ENCODE data around the gene TRIM44. TPM values are rescaled to one million over a fixed set of nuclear protein-coding genes. Genes with fewer than 3 reads are reported as not detected.

The TRIM44 gene
- total RNA-seq, 5 donors from 2014 or later (not counting 1 experiment from before 2014, with no cell fraction given) = 39.8 to 58.4 (median 51.7) TPM

- Histone ChIP-seq H3K4me3 (ENCODE audit: control insufficient read depth in 1 of 2, extremely low read depth in 1 of 2, low read length in 1 of 2) (no peak overlapping the region), H3K36me3 (ENCODE audit: control insufficient read depth in 2 of 2, extremely low read depth in 1 of 2, insufficient read depth in 1 of 2, low read length in 1 of 2) (no peaks in the 10 kb centered on the region), H3K4me1 (ENCODE audit: control insufficient read depth in 1 of 2, extremely low read depth in 1 of 2, insufficient read depth in 2 of 2, low read length in 2 of 2) (no peaks in the 10 kb centered on the region), H3K9me3 (peaks cover 5% of the 10 kb centered on the region), H3K27me3 (replicated peaks in 1 of 2; ENCODE audit: control insufficient read depth in 2 of 2, extremely low read depth in 1 of 2, insufficient read depth in 2 of 2, low read length in 1 of 2) (no peaks in the 10 kb centered on the region), H3K27ac (ENCODE audit: low read length) (no peak overlapping the region)
- DNase-seq = no peak
- CTCF ChIA-PET = no interaction called here
- H3K4me3 Mint-ChIP-seq = no peak overlapping the region
- H3K9me3 Mint-ChIP-seq = no peaks in the 10 kb centered on the region
- ATAC-seq (replicated peaks in 1 of 4) = no peak
- H3K4me1 Mint-ChIP-seq = peaks cover 0 to 4% (median 0%) of the 10 kb centered on the region in 3 donors
- no peaks in the 10 kb centered on the region for H3K27me3 Mint-ChIP-seq
- POLR2A ChIA-PET = no interaction called here
- WGBS (ENCODE audit: insufficient coverage) = 95% methylated on average over 11 of the region's 15 CpGs
- H3K36me3 Mint-ChIP-seq = peaks cover 34% of the 10 kb centered on the region
- no peak overlapping the region for H3K27ac Mint-ChIP-seq
Measured at GRCh38 chr11:35702126-35702525, 39.6 kb downstream of the TRIM44 start.

GRCh38 chr11:35709376-35709775, 46.8 kb downstream of the TRIM44 start:
- Histone ChIP-seq H3K27me3 (replicated peaks in 1 of 2; ENCODE audit: control insufficient read depth in 2 of 2, extremely low read depth in 1 of 2, insufficient read depth in 2 of 2, low read length in 1 of 2) (no peaks in the 10 kb centered on the region), H3K36me3 (ENCODE audit: control insufficient read depth in 2 of 2, extremely low read depth in 1 of 2, insufficient read depth in 1 of 2, low read length in 1 of 2) (no peaks in the 10 kb centered on the region), H3K9me3 (no peaks in the 10 kb centered on the region), H3K4me1 (ENCODE audit: control insufficient read depth in 1 of 2, extremely low read depth in 1 of 2, insufficient read depth in 2 of 2, low read length in 2 of 2) (no peaks in the 10 kb centered on the region), H3K4me3 (ENCODE audit: control insufficient read depth in 1 of 2, extremely low read depth in 1 of 2, low read length in 1 of 2) (no peak overlapping the region), H3K27ac (ENCODE audit: low read length) (no peak overlapping the region)
- H3K36me3 Mint-ChIP-seq = peaks cover 16% of the 10 kb centered on the region
- peaks cover 0 to 11% (median 3%) of the 10 kb centered on the region in 3 donors for H3K9me3 Mint-ChIP-seq
- peaks cover 7 to 23% (median 21%) of the 10 kb centered on the region in 3 donors for H3K4me1 Mint-ChIP-seq
- 93% methylated on average over 3 of the region's 3 CpGs for WGBS (ENCODE audit: insufficient coverage)
- H3K27ac Mint-ChIP-seq = no peak overlapping the region
- ChIA-PET CTCF (interaction anchor here in 1 of 2 donors (0.6 to 0.7 kb wide), 2 partner anchors 272 to 842 kb away, joined by 3 to 4 read pairs; no protein-coding TSS in a partner anchor), POLR2A (no interaction called here)
- no peak overlapping the region for H3K4me3 Mint-ChIP-seq
- no peaks in the 10 kb centered on the region for H3K27me3 Mint-ChIP-seq
- ATAC-seq (replicated peaks in 1 of 4) (no peak), DNase-seq (no peak)

- Histone ChIP-seq H3K4me1 (ENCODE audit: control insufficient read depth in 1 of 2, extremely low read depth in 1 of 2, insufficient read depth in 2 of 2, low read length in 2 of 2) (no peaks in the 10 kb centered on the region), H3K27ac (ENCODE audit: low read length) (no peak overlapping the region), H3K27me3 (replicated peaks in 1 of 2; ENCODE audit: control insufficient read depth in 2 of 2, extremely low read depth in 1 of 2, insufficient read depth in 2 of 2, low read length in 1 of 2) (no peaks in the 10 kb centered on the region), H3K4me3 (ENCODE audit: control insufficient read depth in 1 of 2, extremely low read depth in 1 of 2, low read length in 1 of 2) (no peak overlapping the region), H3K9me3 (peaks cover 2% of the 10 kb centered on the region), H3K36me3 (ENCODE audit: control insufficient read depth in 2 of 2, extremely low read depth in 1 of 2, insufficient read depth in 1 of 2, low read length in 1 of 2) (no peaks in the 10 kb centered on the region)
- ChIA-PET POLR2A (no interaction called here), CTCF (no interaction called here)
- no peak overlapping the region for H3K4me3 Mint-ChIP-seq
- H3K36me3 Mint-ChIP-seq = peaks cover 22% of the 10 kb centered on the region
- DNase-seq = no peak
- peaks cover 7 to 16% (median 10%) of the 10 kb centered on the region in 3 donors for H3K9me3 Mint-ChIP-seq
- no peak for ATAC-seq (replicated peaks in 1 of 4)
- H3K4me1 Mint-ChIP-seq = peaks cover 21 to 40% (median 40%) of the 10 kb centered on the region in 3 donors
- 71% methylated on average over 1 of the region's 3 CpGs for WGBS (ENCODE audit: insufficient coverage)
- H3K27ac Mint-ChIP-seq = no peak overlapping the region
- H3K27me3 Mint-ChIP-seq = no peaks in the 10 kb centered on the region
Measured at GRCh38 chr11:35711173-35711910, 48.8 kb downstream of the TRIM44 start.

DNA sequence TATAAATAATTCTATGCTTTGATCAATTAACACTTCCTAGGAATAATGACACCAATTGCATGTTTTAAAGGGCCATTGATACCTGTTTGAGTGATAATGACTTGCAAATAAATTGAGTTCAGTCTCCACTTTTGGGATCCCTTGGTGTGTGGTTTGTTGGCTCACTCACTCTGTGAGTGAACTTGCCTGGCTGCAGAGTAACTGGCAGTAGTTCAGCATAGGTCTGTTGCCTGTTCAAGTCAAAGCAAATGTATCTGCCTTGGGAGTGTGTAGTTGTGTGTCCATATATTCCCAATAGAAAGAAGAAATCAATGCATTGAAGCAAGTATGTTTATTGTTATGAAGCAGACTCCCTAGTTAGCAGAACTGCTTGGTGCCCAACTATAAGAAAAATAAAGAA, 49.3 kb downstream of the TRIM44 start:
- Histone ChIP-seq H3K9me3 (peaks cover 2% of the 10 kb centered on the region), H3K27me3 (replicated peaks in 1 of 2; ENCODE audit: control insufficient read depth in 2 of 2, extremely low read depth in 1 of 2, insufficient read depth in 2 of 2, low read length in 1 of 2) (no peaks in the 10 kb centered on the region), H3K4me3 (ENCODE audit: control insufficient read depth in 1 of 2, extremely low read depth in 1 of 2, low read length in 1 of 2) (no peak overlapping the region), H3K27ac (ENCODE audit: low read length) (no peak overlapping the region), H3K36me3 (ENCODE audit: control insufficient read depth in 2 of 2, extremely low read depth in 1 of 2, insufficient read depth in 1 of 2, low read length in 1 of 2) (no peaks in the 10 kb centered on the region), H3K4me1 (ENCODE audit: control insufficient read depth in 1 of 2, extremely low read depth in 1 of 2, insufficient read depth in 2 of 2, low read length in 2 of 2) (no peaks in the 10 kb centered on the region)
- POLR2A ChIA-PET = no interaction called here
- Mint-ChIP-seq H3K27ac (no peak overlapping the region), H3K9me3 (peaks cover 7 to 16% (median 10%) of the 10 kb centered on the region in 3 donors), H3K27me3 (no peaks in the 10 kb centered on the region), H3K4me1 (peaks cover 27 to 46% (median 45%) of the 10 kb centered on the region in 3 donors), H3K36me3 (peaks cover 22% of the 10 kb centered on the region), H3K4me3 (no peak overlapping the region)
- ATAC-seq (replicated peaks in 1 of 4) = no peak
- DNase-seq = no peak
- CTCF ChIA-PET = no interaction called here

DNA sequence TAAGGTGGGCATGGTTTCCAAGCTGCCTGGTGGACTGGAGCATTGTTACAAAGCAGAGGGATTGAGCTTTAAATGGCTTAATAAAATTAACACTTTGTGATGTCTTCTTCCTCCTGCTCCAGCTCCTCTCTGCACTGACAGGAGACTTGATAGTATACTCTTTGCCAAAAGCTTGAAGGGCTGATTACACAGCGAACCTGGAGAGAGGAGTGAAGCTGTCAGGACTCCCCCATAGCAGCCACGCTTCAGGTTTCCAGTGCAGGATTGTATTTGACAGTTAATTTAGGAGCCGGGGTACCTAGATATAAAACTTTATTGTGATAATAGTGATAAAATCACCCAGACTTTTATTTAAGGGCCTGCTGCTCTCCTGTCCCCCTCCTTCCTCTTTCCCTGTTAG, 50.0 kb downstream of the TRIM44 start:
- no peak overlapping the region for H3K4me3 ChIP-seq (ENCODE audit: control insufficient read depth in 1 of 2, extremely low read depth in 1 of 2, low read length in 1 of 2)
- H3K4me3 Mint-ChIP-seq = no peak overlapping the region
- no peaks in the 10 kb centered on the region for H3K36me3 ChIP-seq (ENCODE audit: control insufficient read depth in 2 of 2, extremely low read depth in 1 of 2, insufficient read depth in 1 of 2, low read length in 1 of 2)
- no peaks in the 10 kb centered on the region for H3K27me3 Mint-ChIP-seq
- ATAC-seq (replicated peaks in 1 of 4) = no peak
- H3K27me3 ChIP-seq (replicated peaks in 1 of 2; ENCODE audit: control insufficient read depth in 2 of 2, extremely low read depth in 1 of 2, insufficient read depth in 2 of 2, low read length in 1 of 2) = no peaks in the 10 kb centered on the region
- peaks cover 22% of the 10 kb centered on the region for H3K36me3 Mint-ChIP-seq
- H3K9me3 ChIP-seq = peaks cover 2% of the 10 kb centered on the region
- H3K27ac ChIP-seq (ENCODE audit: low read length) = no peak overlapping the region
- no peak overlapping the region for H3K27ac Mint-ChIP-seq
- WGBS (ENCODE audit: insufficient coverage) = 80% methylated on average over 1 of the region's 3 CpGs
- H3K9me3 Mint-ChIP-seq = peaks cover 7 to 16% (median 10%) of the 10 kb centered on the region in 3 donors
- ChIA-PET CTCF (no interaction called here), POLR2A (no interaction called here)
- H3K4me1 ChIP-seq (ENCODE audit: control insufficient read depth in 1 of 2, extremely low read depth in 1 of 2, insufficient read depth in 2 of 2, low read length in 2 of 2) = no peaks in the 10 kb centered on the region
- peaks cover 33 to 52% (median 52%) of the 10 kb centered on the region in 3 donors for H3K4me1 Mint-ChIP-seq
- no peak for DNase-seq

DNA sequence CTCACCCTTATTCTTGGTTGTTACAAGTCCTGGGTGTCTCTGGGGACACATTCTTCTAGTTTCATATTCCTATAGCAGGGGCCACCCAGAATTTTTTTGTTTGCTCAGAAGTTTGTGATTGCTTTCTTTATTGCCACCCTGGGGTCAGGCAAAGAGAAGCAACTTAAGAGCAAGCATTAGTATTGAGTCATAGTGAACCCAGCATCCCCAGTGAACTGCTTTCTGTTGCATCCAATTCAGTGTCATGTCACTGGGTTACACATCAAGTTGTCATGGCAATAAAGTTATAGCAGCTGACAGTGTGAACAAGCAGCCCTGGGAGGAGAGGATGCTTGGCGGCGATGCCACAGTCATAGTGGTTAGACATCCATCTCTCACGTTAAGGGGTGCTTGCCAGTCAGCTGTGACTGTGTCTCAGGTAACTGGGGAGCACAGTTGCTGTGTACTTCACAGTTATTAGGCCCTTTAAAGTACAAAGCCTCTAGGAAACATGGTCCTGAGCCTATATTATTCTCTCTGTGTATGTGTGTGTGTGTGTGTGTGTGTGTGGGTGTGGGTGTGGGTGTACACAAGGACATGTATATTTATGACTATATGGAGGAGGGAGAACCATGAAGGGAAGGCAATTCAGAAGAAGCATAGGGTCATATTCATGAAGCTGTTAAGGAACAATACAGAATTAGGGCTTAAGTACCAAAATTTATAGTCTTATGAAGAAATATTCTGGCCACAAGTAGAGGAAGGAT, 52.5 kb downstream of the TRIM44 start:
- H3K27me3 ChIP-seq (replicated peaks in 1 of 2; ENCODE audit: control insufficient read depth in 2 of 2, extremely low read depth in 1 of 2, insufficient read depth in 2 of 2, low read length in 1 of 2) = no peaks in the 10 kb centered on the region
- Mint-ChIP-seq H3K27me3 (no peaks in the 10 kb centered on the region), H3K4me1 (peaks cover 48 to 65% (median 64%) of the 10 kb centered on the region in 3 donors), H3K36me3 (peaks cover 22% of the 10 kb centered on the region), H3K9me3 (peaks cover 7 to 16% (median 10%) of the 10 kb centered on the region in 3 donors), H3K27ac (no peak overlapping the region), H3K4me3 (no peak overlapping the region)
- WGBS (ENCODE audit: insufficient coverage) = no CpG with 5 or more reads among the region's 3 CpGs
- POLR2A ChIA-PET = no interaction called here
- CTCF ChIA-PET = no interaction called here
- no peaks in the 10 kb centered on the region for H3K36me3 ChIP-seq (ENCODE audit: control insufficient read depth in 2 of 2, extremely low read depth in 1 of 2, insufficient read depth in 1 of 2, low read length in 1 of 2)
- DNase-seq = peak in 3 of 35 experiments; percentile 0 to 4 (median 0)
- H3K27ac ChIP-seq (ENCODE audit: low read length) = no peak overlapping the region
- no peak for ATAC-seq (replicated peaks in 1 of 4)
- H3K9me3 ChIP-seq = peaks cover 2% of the 10 kb centered on the region
- H3K4me3 ChIP-seq (ENCODE audit: control insufficient read depth in 1 of 2, extremely low read depth in 1 of 2, low read length in 1 of 2) = no peak overlapping the region
- H3K4me1 ChIP-seq (ENCODE audit: control insufficient read depth in 1 of 2, extremely low read depth in 1 of 2, insufficient read depth in 2 of 2, low read length in 2 of 2) = no peaks in the 10 kb centered on the region

All from T-cell (primary cell).